Thyroid gland (tissue), 4 donors: ENCODE data around the gene PDRG1.

ENCODE experiments used
- CTCF ChIP-seq, 6 experiments: fragments of 200-600 bp in 3 of 6; fragments of 450-650 bp in 3 of 6; sonication (generic) in 3 of 6; IDR thresholded peaks; one replicate each; pipeline ENCODE4 v1.5.1; 2016 to 2019; ENCODE audit warnings: antibody characterized with exemption in 6 of 6, mild to moderate bottlenecking in 2 of 6, inconsistent platforms in 1 of 6, moderate library complexity in 1 of 6
- POLR2A ChIP-seq, 2 donors: fragments of 450-650 bp; IDR thresholded peaks; one replicate each; pipeline ENCODE4 v1.6.1; 2017; ENCODE audit warnings: antibody characterized with exemption in 2 of 2, mild to moderate bottlenecking in 2 of 2, moderate library complexity in 1 of 2

- no peak for TF ChIP-seq CTCF (IDR thresholded peaks at IDR 0.05)
- no peak for TF ChIP-seq POLR2A (IDR thresholded peaks at IDR 0.05)
Measured at GRCh38 chr20:31951203-31951529, 680 bp downstream of the PDRG1 start.
